Amniotic stem cell (primary cell): Measurements from ENCODE around the gene CTAG1A.
"Not testable (repeated sequence)": the region's sequence is repeated elsewhere in the genome, so short reads cannot be mapped to it uniquely, and the experiment has no call there.

Experiments used
- DNase-seq: peaks from one replicate; lab custom pipeline; 2025; lab: John Stamatoyannopoulos, UW

CTAG1A gene

GRCh38 chrX:154613586-154613985, 28.7 kb downstream of the CTAG1A start:
- not testable (repeated sequence) for DNase-seq

- DNase-seq, result not testable (repeated sequence)
These were observed 34.2 kb downstream of the CTAG1A start, which contains the start of gene CTAG1B for GRCh38 chrX:154619182-154619581. Gene CTAG1B, minus strand, starts transcription at chrX:154619282. Its CDS starts 64 bp downstream, at chrX:154619218.

- not testable (repeated sequence) for DNase-seq
These were observed 36.0 kb downstream of the CTAG1A start for GRCh38 chrX:154620767-154621414.

- DNase-seq, result not testable (repeated sequence)
These were observed 44.0 kb downstream of the CTAG1A start for GRCh38 chrX:154628960-154629359.

- DNase-seq, result not testable (repeated sequence)
These were observed 46.0 kb downstream of the CTAG1A start for GRCh38 chrX:154630949-154631348.

GRCh38 chrX:154633661-154634060, 48.7 kb downstream of the CTAG1A start:
- DNase-seq, result not testable (repeated sequence)
